Spleen (tissue), 11 donors: Measurements from ENCODE around the gene ZMYND8. TPM values are rescaled to one million over a fixed set of nuclear protein-coding genes. Genes with fewer than 3 reads are reported as not detected.
A peak's percentile ranks its signal among the peaks of the same experiment; 100 is the strongest.

Source experiments
- DNase-seq: peaks from one replicate; pipeline ENCODE4 v3.0.0-alpha.2; 2020
- H3K27ac ChIP-seq, 8 donors: fragments of 200-600 bp; sonication (generic) in 7 of 8; 1 replicate in 4 of 8; 2 replicates in 4 of 8; pipeline versions ENCODE4 v1.5.0 to v1.8.0; 2016 to 2021; ENCODE audit warnings: inconsistent platforms in 4 of 8, mild to moderate bottlenecking in 4 of 8, moderate library complexity in 1 of 8
- H3K27me3 ChIP-seq, 7 donors: fragments of 200-600 bp; sonication (generic) in 6 of 7; replicated peaks in 1 of 7; 1 replicate in 4 of 7; 2 replicates in 3 of 7; pipeline versions ENCODE4 v1.5.0 to v1.8.0; 2016 to 2021; ENCODE audit warnings: inconsistent platforms in 3 of 7, mild to moderate bottlenecking in 1 of 7
- H3K36me3 ChIP-seq, 6 donors: fragments of 200-600 bp; sonication (generic) in 5 of 6; 1 replicate in 4 of 6; 2 replicates in 2 of 6; pipeline versions ENCODE4 v1.5.0 to v1.8.0; 2016 to 2021; ENCODE audit warnings: inconsistent platforms in 2 of 6
- H3K4me1 ChIP-seq, 6 donors: fragments of 200-600 bp; sonication (generic) in 5 of 6; 1 replicate in 3 of 6; 2 replicates in 3 of 6; pipeline versions ENCODE4 v1.5.0 to v1.8.0; 2016 to 2021; ENCODE audit warnings: inconsistent platforms in 3 of 6
- H3K4me3 ChIP-seq, 8 donors: fragments of 200-600 bp; sonication (generic) in 7 of 8; 1 replicate in 4 of 8; 2 replicates in 4 of 8; pipeline versions ENCODE4 v1.5.0 to v1.8.0; 2016 to 2021; ENCODE audit warnings: inconsistent platforms in 4 of 8, mild to moderate bottlenecking in 4 of 8, moderate library complexity in 2 of 8
- H3K9me3 ChIP-seq, 8 donors: fragments of 200-600 bp; sonication (generic) in 7 of 8; 1 replicate in 4 of 8; 2 replicates in 4 of 8; pipeline versions ENCODE4 v1.5.0 to v1.8.0; 2016 to 2021; ENCODE audit warnings: inconsistent platforms in 4 of 8
- CTCF ChIP-seq, 11 experiments: fragments of 200-600 bp in 7 of 11; fragments of 450-650 bp in 4 of 11; sonication (generic) in 4 of 11; IDR thresholded peaks in 8 of 11; conservative IDR thresholded peaks in 3 of 11; 1 replicate in 7 of 11; 2 replicates in 4 of 11; pipeline versions ENCODE4 v1.4.0 to v1.8.0; 2016 to 2021; ENCODE audit warnings: antibody characterized with exemption in 11 of 11, inconsistent platforms in 4 of 11, mild to moderate bottlenecking in 1 of 11
- POLR2A ChIP-seq, 3 donors: fragments of 450-650 bp; IDR thresholded peaks; one replicate each; pipeline ENCODE4 v1.5.1; 2017; ENCODE audit warnings: antibody characterized with exemption in 3 of 3, mild to moderate bottlenecking in 1 of 3
- POLR2AphosphoS5 ChIP-seq, 3 donors: sonication (generic); formaldehyde crosslinking; IDR thresholded peaks; one replicate each; pipeline ENCODE4 v1.5.1; 2017; ENCODE audit warnings: antibody characterized with exemption in 3 of 3
- WGBS, 5 donors: extraction: QIAGEN DNeasy Blood & Tissue Kit in 3 of 5; methylation state at CpG; one replicate each; pipeline versions ENCODE4 v1.1.5 to v1.1.7; 2013 to 2018; 5-methylcytosine and 5-hydroxymethylcytosine counted together
- intact Hi-C: fragments of 100-400 bp; cut with DNase I; formaldehyde crosslinking; loops from one replicate; pipeline ENCODE4 v1.15.0; 2023; ENCODE audit warnings: low total_unique reads
- polyA plus RNA-seq, 3 donors: library from polyadenylated mRNA; stranded (reverse); fragments of 200-250 nt; gene quantifications; one replicate each; pipeline ENCODE4 v1.2.1, GENCODE V29; 2013
- total RNA-seq, 7 donors: library from RNA; depleted of rRNA in 3 of 7; stranded (reverse); fragments of >200 nt in 3 of 7; fragmentation: NEBNext Ultra II Directional in 4 of 7; extraction: Animal tissue kit (Norgen Biotek cat#: 25700) in 4 of 7; gene quantifications; one replicate each; pipeline versions ENCODE4 v1.1.0 to v1.2.1, GENCODE V29; 2016 to 2021
- donor health status: healthy with polysubstance abuse.
- donor health status: DM: no; HTN: no; CAD: no; lungs with moderate emphysema.
- donor health status: DM: no; HTN: no; CAD: no.
- donor health status: Bipolar disorder and iron deficiency.
- donor health status: healthy.
- donor health status: DM: no; HTN: no; CAD: no.
- donor health status: DM: yes; HTN: yes; CAD: no.

Gene ZMYND8
- total and polyA plus RNA-seq, 10 donors = 12.5 to 64.0 (median 46.8) TPM

- Histone ChIP-seq H3K27me3 (no peaks in the 10 kb centered on the region), H3K9me3 (no peaks in the 10 kb centered on the region), H3K4me3 (peak overlapping the region in 2 of 8 donors; percentile 9 to 49), H3K4me1 (peaks cover 32 to 98% (median 72%) of the 10 kb centered on the region in 6 donors), H3K36me3 (peaks cover 0 to 14% (median 0%) of the 10 kb centered on the region in 6 donors), H3K27ac (peak overlapping the region; percentile 85 to 96 (median 90))
- no peak for DNase-seq
- WGBS, 5 donors = 43 to 54% (median 48%) methylated on average over 17 of the region's 17 CpGs
- intact Hi-C loops = no loop called here
- no peak for TF ChIP-seq POLR2A (IDR thresholded peaks at IDR 0.05)
- TF ChIP-seq POLR2AphosphoS5 (IDR thresholded peaks at IDR 0.05) = no peak
- TF ChIP-seq CTCF (IDR thresholded peaks at IDR 0.05 in 8 of 11, conservative IDR thresholded peaks at IDR 0.05 in 3 of 11) = no peak
These were observed 36.8 kb downstream of the ZMYND8 start for GRCh38 chr20:47319517-47320252.

GRCh38 chr20:47318586-47319516 lies 37.6 kb downstream of the ZMYND8 start:
- intact Hi-C loops = no loop called here
- peaks cover 0 to 16% (median 0%) of the 10 kb centered on the region in 6 donors for H3K36me3 ChIP-seq
- peak overlapping the region; percentile 85 to 96 (median 90) for H3K27ac ChIP-seq
- peaks cover 32 to 100% (median 73%) of the 10 kb centered on the region in 6 donors for H3K4me1 ChIP-seq
- peak overlapping the region in 3 of 8 donors; percentile 9 to 49 (median 14) for H3K4me3 ChIP-seq
- H3K27me3 ChIP-seq = no peaks in the 10 kb centered on the region
- TF ChIP-seq POLR2A (IDR thresholded peaks at IDR 0.05) (peak in 2 of 3 donors; percentile 48 to 50), CTCF (IDR thresholded peaks at IDR 0.05 in 8 of 11, conservative IDR thresholded peaks at IDR 0.05 in 3 of 11) (no peak), POLR2AphosphoS5 (IDR thresholded peaks at IDR 0.05) (peak; percentile 57 to 86 (median 81))
- peak; percentile 84 for DNase-seq
- 21 to 33% (median 29%) methylated on average over 27 to 28 of the region's 28 CpGs for whole genome bisulfite sequencing, 5 donors
- H3K9me3 ChIP-seq = no peaks in the 10 kb centered on the region

GRCh38 chr20:47318027-47318585 lies 38.4 kb downstream of the ZMYND8 start:
- H3K36me3 ChIP-seq = peaks cover 0 to 11% (median 0%) of the 10 kb centered on the region in 6 donors
- TF ChIP-seq POLR2A (IDR thresholded peaks at IDR 0.05) (no peak), POLR2AphosphoS5 (IDR thresholded peaks at IDR 0.05) (no peak), CTCF (IDR thresholded peaks at IDR 0.05 in 8 of 11, conservative IDR thresholded peaks at IDR 0.05 in 3 of 11) (no peak)
- no peaks in the 10 kb centered on the region for H3K27me3 ChIP-seq
- WGBS, 5 donors = 39 to 65% (median 41%) methylated on average over 7 of the region's 7 CpGs
- no peak for DNase-seq
- intact Hi-C loops = no loop called here
- H3K27ac ChIP-seq = peak overlapping the region; percentile 85 to 96 (median 90)
- no peaks in the 10 kb centered on the region for H3K9me3 ChIP-seq
- peak overlapping the region in 2 of 8 donors; percentile 2 to 49 for H3K4me3 ChIP-seq
- H3K4me1 ChIP-seq = peaks cover 32 to 100% (median 73%) of the 10 kb centered on the region in 6 donors
